ENCODE results near the gene DLG2.

Gene DLG2

DNA sequence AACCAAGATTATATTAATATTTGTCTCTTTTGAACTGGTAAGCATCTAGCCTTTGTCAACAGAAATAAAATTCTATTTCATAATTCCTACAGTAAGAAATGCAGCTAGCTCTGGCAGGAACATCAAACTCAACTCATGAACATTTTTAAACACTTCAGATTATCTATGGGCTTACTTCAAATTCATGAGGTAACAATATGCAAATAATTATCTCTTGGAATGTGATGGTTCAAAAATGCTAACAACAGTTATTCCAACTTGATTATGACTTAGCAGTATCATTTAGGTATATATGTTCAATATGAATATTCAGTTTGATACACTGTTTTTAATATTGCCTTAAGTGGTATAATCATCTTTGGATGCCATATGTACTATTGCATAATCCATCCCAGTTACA is 1237.4 kb downstream of the DLG2 start:
- DNase-seq: no peak
- H3K27me3 Mint-ChIP-seq (ENCODE audit: low read depth, poor library complexity): peaks cover 3% of the 10 kb centered on the region

DNA sequence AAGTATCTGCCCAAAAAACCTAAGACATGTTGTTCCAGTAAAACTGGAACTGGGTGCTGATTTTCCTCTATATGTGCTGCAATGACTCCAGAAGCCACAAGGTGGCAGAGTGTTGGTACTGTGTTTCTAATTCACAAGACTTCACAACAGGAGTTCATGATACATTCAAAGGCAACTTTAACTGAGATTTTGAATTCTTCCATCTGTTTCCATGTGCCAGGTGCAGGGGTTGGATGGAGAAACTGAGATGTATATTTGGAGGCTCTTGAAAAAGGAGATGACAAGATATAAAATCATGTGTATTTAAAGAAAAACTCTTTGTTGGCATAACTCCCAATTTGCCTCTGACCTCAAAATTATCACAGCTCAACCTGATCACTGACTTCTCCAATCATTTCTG is 1242.4 kb downstream of the DLG2 start:
- DNase-seq: peak; percentile 52
- H3K4me1 Mint-ChIP-seq: no peaks in the 10 kb centered on the region
- H3K27me3 Mint-ChIP-seq (ENCODE audit: low read depth, poor library complexity): peaks cover 3% of the 10 kb centered on the region
- H3K36me3 Mint-ChIP-seq (ENCODE audit: low read depth): no peaks in the 10 kb centered on the region
- TF ChIP-seq, protein P1, sequence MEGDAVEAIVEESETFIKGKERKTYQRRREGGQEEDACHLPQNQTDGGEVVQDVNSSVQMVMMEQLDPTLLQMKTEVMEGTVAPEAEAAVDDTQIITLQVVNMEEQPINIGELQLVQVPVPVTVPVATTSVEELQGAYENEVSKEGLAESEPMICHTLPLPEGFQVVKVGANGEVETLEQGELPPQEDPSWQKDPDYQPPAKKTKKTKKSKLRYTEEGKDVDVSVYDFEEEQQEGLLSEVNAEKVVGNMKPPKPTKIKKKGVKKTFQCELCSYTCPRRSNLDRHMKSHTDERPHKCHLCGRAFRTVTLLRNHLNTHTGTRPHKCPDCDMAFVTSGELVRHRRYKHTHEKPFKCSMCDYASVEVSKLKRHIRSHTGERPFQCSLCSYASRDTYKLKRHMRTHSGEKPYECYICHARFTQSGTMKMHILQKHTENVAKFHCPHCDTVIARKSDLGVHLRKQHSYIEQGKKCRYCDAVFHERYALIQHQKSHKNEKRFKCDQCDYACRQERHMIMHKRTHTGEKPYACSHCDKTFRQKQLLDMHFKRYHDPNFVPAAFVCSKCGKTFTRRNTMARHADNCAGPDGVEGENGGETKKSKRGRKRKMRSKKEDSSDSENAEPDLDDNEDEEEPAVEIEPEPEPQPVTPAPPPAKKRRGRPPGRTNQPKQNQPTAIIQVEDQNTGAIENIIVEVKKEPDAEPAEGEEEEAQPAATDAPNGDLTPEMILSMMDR (IDR thresholded peaks at IDR 0.05): peak; percentile 81
- no peak overlapping the region for H3K27ac Mint-ChIP-seq
- no peak overlapping the region for H3K4me3 Mint-ChIP-seq
- no peaks in the 10 kb centered on the region for H3K9me3 Mint-ChIP-seq

More for the DNA sequence above, 1237.4 kb downstream of the DLG2 start:
- H3K4me3 Mint-ChIP-seq: no peak overlapping the region
- H3K4me1 Mint-ChIP-seq: no peaks in the 10 kb centered on the region
- H3K9me3 Mint-ChIP-seq: no peaks in the 10 kb centered on the region
- H3K36me3 Mint-ChIP-seq (ENCODE audit: low read depth): no peaks in the 10 kb centered on the region
- H3K27ac Mint-ChIP-seq: no peak overlapping the region
- TF ChIP-seq, protein P1 (IDR thresholded peaks at IDR 0.05): no peak

DNA sequence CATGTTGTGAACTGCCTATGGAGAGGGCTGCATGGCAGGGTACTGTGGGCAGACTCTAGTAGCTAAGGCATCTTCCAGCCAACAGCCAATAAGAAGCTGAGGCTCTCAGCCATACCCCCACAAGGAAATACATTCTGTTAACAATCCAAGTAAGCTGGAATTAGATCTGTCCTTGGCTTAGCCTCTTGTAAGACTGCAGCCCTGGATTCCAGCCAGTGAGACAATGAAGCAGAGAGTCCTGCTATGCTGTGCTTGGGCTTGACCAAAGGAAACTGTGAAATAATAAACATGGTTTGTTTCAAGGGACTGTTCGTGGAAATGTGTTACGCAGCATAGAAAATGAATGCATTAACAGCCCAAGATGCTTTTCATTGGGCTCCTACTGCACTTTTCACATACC is 1243.6 kb downstream of the DLG2 start:
- Mint-ChIP-seq H3K4me1 (no peaks in the 10 kb centered on the region), H3K27me3 (ENCODE audit: low read depth, poor library complexity) (peaks cover 5% of the 10 kb centered on the region), H3K4me3 (no peak overlapping the region), H3K27ac (no peak overlapping the region), H3K36me3 (ENCODE audit: low read depth) (no peaks in the 10 kb centered on the region), H3K9me3 (no peaks in the 10 kb centered on the region)
- DNase-seq: no peak
- TF ChIP-seq, protein P1 (IDR thresholded peaks at IDR 0.05): no peak

DNA sequence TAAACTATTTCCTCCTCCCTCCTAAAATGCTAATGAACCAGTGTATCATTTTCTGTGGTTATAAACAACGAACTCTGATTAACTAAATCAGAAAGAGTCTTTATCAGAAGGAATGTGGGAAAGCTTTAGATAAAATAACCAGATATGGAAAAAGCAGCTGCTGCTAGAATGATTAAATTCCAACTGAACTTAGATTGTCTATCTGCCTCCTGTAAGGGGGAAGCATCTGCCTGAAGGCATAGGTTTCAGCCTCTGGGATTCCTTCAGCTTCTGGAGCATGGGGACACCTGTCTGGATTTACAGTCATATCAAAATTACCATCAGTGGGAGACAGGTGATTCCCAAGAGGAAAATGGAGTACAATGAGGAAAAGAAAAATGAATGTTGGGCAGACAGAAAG is 1245.5 kb downstream of the DLG2 start:
- Mint-ChIP-seq H3K27me3 (ENCODE audit: low read depth, poor library complexity) (peaks cover 3% of the 10 kb centered on the region), H3K27ac (no peak overlapping the region), H3K4me1 (no peaks in the 10 kb centered on the region), H3K4me3 (no peak overlapping the region), H3K9me3 (no peaks in the 10 kb centered on the region), H3K36me3 (ENCODE audit: low read depth) (no peaks in the 10 kb centered on the region)
- DNase-seq: no peak
- TF ChIP-seq, protein P1 (IDR thresholded peaks at IDR 0.05): no peak

DNA sequence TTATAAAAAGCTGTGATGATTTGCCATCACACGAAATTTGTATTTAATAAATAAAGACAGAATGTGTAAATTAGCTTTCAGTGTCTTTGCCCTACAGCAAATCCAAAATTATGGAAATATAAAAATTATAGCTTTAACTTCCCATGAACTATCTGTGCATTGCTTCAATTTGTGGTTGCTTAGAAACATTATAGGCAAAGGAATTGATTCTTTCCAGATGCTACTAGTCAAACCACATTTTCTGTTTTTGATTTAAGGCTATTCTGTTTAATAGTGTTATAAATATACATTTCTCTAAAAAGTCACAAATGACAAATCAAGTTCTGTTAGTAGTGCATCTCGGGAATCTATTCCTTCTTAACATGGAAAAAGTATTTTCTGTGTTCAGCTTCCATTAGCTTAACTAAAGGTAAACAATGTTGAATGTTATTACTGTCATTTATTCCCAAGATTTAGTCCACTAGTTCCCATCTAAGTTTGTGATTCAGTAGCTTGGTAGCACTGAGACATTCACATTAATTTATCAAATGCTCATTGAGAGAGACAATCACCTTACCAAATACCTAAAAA is 1254.7 kb downstream of the DLG2 start:
- no peak for DNase-seq
- no peak overlapping the region for H3K27ac Mint-ChIP-seq
- no peaks in the 10 kb centered on the region for H3K4me1 Mint-ChIP-seq
- TF ChIP-seq, protein P1 (IDR thresholded peaks at IDR 0.05): no peak
- no peaks in the 10 kb centered on the region for H3K9me3 Mint-ChIP-seq
- H3K4me3 Mint-ChIP-seq: no peak overlapping the region
- no peaks in the 10 kb centered on the region for H3K36me3 Mint-ChIP-seq (ENCODE audit: low read depth)
- H3K27me3 Mint-ChIP-seq (ENCODE audit: low read depth, poor library complexity): peaks cover 3% of the 10 kb centered on the region

DNA sequence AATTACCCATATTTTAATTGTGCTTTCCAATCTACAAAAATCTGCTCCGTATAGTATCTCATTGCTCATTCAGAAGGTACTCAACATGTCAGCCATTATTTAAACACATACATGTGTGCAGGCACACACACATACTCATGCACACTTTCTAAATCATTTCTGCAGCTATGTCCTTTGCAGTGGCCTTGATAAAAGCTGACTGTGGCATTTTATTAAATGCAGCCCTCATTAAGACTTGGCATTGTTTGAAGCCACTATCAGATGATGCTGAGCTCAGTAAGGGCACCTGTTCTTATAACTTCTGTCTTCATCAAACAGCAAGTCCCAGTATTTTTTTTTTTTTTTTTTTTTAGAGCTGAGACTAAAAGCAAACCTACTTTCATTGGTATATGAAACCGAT is 1269.1 kb downstream of the DLG2 start:
- no peak overlapping the region for H3K27ac Mint-ChIP-seq
- DNase-seq: no peak
- H3K27me3 Mint-ChIP-seq (ENCODE audit: low read depth, poor library complexity): peaks cover 4% of the 10 kb centered on the region
- H3K4me1 Mint-ChIP-seq: no peaks in the 10 kb centered on the region
- H3K4me3 Mint-ChIP-seq: no peak overlapping the region
- H3K36me3 Mint-ChIP-seq (ENCODE audit: low read depth): no peaks in the 10 kb centered on the region
- no peaks in the 10 kb centered on the region for H3K9me3 Mint-ChIP-seq
- TF ChIP-seq, protein P1 (IDR thresholded peaks at IDR 0.05): no peak

Measured in nephron progenitor cell (in vitro differentiated cells).